Stromal cell of bone marrow (primary cell): ENCODE data around the gene TAAR8.
"Not testable (repeated sequence)": the region's sequence is repeated elsewhere in the genome, so short reads cannot be mapped to it uniquely, and the experiment has no call there.

Experiments used
- DNase-seq: peaks from one replicate; pipeline ENCODE4 v3.0.0-alpha.2; 2012; ENCODE audit warnings: low read depth

The TAAR8 gene

GRCh38 chr6:132552372-132552771 lies at the start of gene TAAR8:
TSS of gene TAAR8 (plus strand) at chr6:132552672. CDS start at chr6:132552693, 21 bp downstream.
- DNase-seq: no peak

- no peak for DNase-seq
Measured at GRCh38 chr6:132504757-132505156, 47.7 kb upstream of the TAAR8 start.

GRCh38 chr6:132505158-132505557 lies 47.3 kb upstream of the TAAR8 start:
- no peak for DNase-seq

- DNase-seq: no peak
Measured at GRCh38 chr6:132506461-132506860, 46.0 kb upstream of the TAAR8 start.

GRCh38 chr6:132506869-132507808 lies 45.3 kb upstream of the TAAR8 start:
- no peak for DNase-seq

- no peak for DNase-seq
Measured at GRCh38 chr6:132511210-132511830, 41.2 kb upstream of the TAAR8 start.

GRCh38 chr6:132511831-132512220 lies 40.6 kb upstream of the TAAR8 start:
- DNase-seq: no peak

- no peak for DNase-seq
Measured at GRCh38 chr6:132512342-132512637, 40.2 kb upstream of the TAAR8 start.

- DNase-seq: peak; percentile 80
Measured at GRCh38 chr6:132512638-132513632, 39.5 kb upstream of the TAAR8 start, which contains the start of gene STX7. TSS of gene STX7 (minus strand) at chr6:132513116. CDS start at chr6:132503530, 9,586 bp downstream.

GRCh38 chr6:132513831-132514545 lies 38.5 kb upstream of the TAAR8 start:
- peak; percentile 28 for DNase-seq

GRCh38 chr6:132515386-132515785 lies 37.1 kb upstream of the TAAR8 start:
- no peak for DNase-seq

- peak; percentile 66 for DNase-seq
Measured at GRCh38 chr6:132520953-132521352, 31.5 kb upstream of the TAAR8 start.

GRCh38 chr6:132524646-132525045 lies 27.8 kb upstream of the TAAR8 start:
- DNase-seq: no peak

GRCh38 chr6:132525866-132526265 lies 26.6 kb upstream of the TAAR8 start:
- no peak for DNase-seq

- DNase-seq: no peak
Measured at GRCh38 chr6:132526461-132526860, 26.0 kb upstream of the TAAR8 start.

- DNase-seq: no peak
Measured at GRCh38 chr6:132527791-132528190, 24.7 kb upstream of the TAAR8 start.

GRCh38 chr6:132530293-132530974 lies 22.0 kb upstream of the TAAR8 start:
- peak; percentile 33 for DNase-seq

GRCh38 chr6:132534546-132534945 lies 17.9 kb upstream of the TAAR8 start:
- not testable (repeated sequence) for DNase-seq

- DNase-seq: no peak
Measured at GRCh38 chr6:132537145-132537544, 15.3 kb upstream of the TAAR8 start.

GRCh38 chr6:132537977-132538376 lies 14.5 kb upstream of the TAAR8 start, which contains the start of gene TAAR9:
TSS of gene TAAR9 (plus strand) at chr6:132538277. CDS start at chr6:132538290, 13 bp downstream.
- no peak for DNase-seq

- DNase-seq: no peak
Measured at GRCh38 chr6:132544826-132545225, 7.6 kb upstream of the TAAR8 start.
